HL-60 (cell line): ENCODE data around the gene MARCO.
"Not testable (repeated sequence)": the region's sequence is repeated elsewhere in the genome, so short reads cannot be mapped to it uniquely, and the experiment has no call there.

Experiments used
- DNase-seq, 2 experiments: peaks; one replicate each; pipeline ENCODE4 v3.0.0-alpha.2; 2010 to 2020; ENCODE audit warnings: low read depth in 1 of 2, low spot score in 1 of 2
- H3K27ac ChIP-seq: fragments of 250-450 bp; sonication (Bioruptor Pico); replicated peaks from 2 replicates; pipeline ENCODE4 v1.5.1; 2020; ENCODE audit warnings: mild to moderate bottlenecking, moderate library complexity
- H3K27me3 ChIP-seq: fragments of 250-450 bp; sonication (Bioruptor Pico); 2 replicates; pipeline ENCODE4 v1.5.1; 2021; ENCODE audit warnings: mild to moderate bottlenecking, moderate library complexity; ENCODE audit not compliant: insufficient read depth, poor library complexity, severe bottlenecking
- H3K4me3 ChIP-seq: replicated peaks from 2 replicates; pipeline ENCODE4 v1.5.1; 2011; ENCODE audit warnings: mild to moderate bottlenecking, control low read depth, low read length; ENCODE audit not compliant: insufficient read depth
- GABPA ChIP-seq: IDR thresholded peaks from 2 replicates; pipeline ENCODE4 v1.6.1; 2012; ENCODE audit warnings: low read depth
- POLR2AphosphoS5 ChIP-seq: IDR thresholded peaks from 2 replicates; pipeline ENCODE4 v1.6.1; 2012; ENCODE audit warnings: low read depth
- REST ChIP-seq: IDR thresholded peaks from 2 replicates; pipeline ENCODE4 v1.6.1; 2012; ENCODE audit warnings: low read depth; ENCODE audit not compliant: insufficient replicate concordance
- SPI1 ChIP-seq: IDR thresholded peaks from 2 replicates; pipeline ENCODE4 v1.6.1; 2012; ENCODE audit warnings: low read depth, mild to moderate bottlenecking, borderline replicate concordance
- TF ChIP-seq, protein P1 (sequence below): IDR thresholded peaks from one replicate; pipeline ENCODE4 v1.5.1; 2011; ENCODE audit warnings: low read length, control low read depth, inconsistent platforms; ENCODE audit not compliant: insufficient read depth

Gene MARCO

DNA sequence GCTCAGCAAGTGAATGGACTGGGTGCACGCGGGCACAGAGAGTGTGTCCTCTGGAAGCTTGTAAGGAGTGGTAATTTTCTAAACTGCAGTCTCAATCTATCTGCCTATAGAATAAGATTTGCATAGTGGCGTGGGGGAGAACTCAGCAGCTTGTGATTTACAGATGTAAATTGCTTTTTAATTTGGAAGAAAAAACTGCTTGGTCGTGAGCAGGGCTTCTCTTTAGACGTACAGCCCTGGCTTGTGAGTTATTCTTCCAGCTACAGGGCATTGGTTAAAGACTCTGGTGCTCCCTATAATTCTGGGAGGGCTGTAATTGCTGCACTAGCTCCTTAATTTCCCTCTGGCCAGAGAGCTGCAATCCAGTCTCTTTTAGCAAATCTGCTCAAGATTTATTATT, 84.9 kb downstream of the MARCO start:
- Histone ChIP-seq H3K27ac (no peak overlapping the region), H3K27me3 (peaks cover 2% of the 10 kb centered on the region), H3K4me3 (no peak overlapping the region)
- DNase-seq = no peak
- TF ChIP-seq POLR2AphosphoS5 (no peak), GABPA (no peak), REST (no peak), SPI1 (no peak)
- TF ChIP-seq, protein P1, sequence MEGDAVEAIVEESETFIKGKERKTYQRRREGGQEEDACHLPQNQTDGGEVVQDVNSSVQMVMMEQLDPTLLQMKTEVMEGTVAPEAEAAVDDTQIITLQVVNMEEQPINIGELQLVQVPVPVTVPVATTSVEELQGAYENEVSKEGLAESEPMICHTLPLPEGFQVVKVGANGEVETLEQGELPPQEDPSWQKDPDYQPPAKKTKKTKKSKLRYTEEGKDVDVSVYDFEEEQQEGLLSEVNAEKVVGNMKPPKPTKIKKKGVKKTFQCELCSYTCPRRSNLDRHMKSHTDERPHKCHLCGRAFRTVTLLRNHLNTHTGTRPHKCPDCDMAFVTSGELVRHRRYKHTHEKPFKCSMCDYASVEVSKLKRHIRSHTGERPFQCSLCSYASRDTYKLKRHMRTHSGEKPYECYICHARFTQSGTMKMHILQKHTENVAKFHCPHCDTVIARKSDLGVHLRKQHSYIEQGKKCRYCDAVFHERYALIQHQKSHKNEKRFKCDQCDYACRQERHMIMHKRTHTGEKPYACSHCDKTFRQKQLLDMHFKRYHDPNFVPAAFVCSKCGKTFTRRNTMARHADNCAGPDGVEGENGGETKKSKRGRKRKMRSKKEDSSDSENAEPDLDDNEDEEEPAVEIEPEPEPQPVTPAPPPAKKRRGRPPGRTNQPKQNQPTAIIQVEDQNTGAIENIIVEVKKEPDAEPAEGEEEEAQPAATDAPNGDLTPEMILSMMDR = no peak

DNA sequence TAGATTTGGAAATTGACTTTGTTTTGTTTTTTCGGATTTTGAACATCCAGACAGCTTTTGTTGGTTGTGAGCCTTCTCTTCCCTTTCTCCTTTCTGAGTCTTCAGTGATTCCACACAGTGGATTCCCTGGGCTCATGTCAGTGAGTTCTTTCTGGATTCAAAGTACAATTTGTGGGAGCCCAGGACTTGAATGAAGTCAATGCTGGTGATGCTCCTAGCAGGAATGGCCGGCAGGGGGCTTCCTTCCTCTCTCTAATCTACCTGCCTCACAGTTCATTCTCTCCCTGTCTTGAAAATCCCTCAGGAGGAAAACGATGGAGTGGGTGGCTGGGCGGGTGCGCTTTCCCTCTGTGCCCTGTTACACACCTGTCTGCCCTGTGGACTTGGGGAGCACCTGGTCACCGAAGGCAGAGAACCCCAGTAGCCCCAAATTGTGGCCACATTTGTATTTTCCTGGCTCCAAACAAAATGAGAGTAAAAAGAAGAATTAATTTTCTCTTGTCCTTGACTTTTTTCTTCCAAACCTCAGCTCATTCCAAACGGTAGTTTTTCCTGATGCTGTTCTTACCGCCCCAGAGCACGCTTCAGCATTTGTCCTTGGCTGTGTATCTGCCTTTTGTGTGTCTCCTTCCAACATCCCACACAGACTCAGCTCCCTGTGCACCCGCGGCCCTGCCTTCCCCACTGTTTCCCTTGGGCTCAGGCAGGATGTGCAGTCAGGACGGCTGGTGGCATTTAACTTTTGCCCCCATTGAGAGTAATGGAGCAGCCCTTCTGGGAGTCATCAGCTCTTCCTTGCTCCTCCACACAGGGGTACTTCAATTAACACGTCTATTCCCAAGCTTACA, 86.6 kb downstream of the MARCO start:
- Histone ChIP-seq H3K27me3 (peaks cover 2% of the 10 kb centered on the region), H3K4me3 (no peak overlapping the region), H3K27ac (no peak overlapping the region)
- TF ChIP-seq, protein P1 = peak; percentile 61
- TF ChIP-seq SPI1 = no peak
- peak in 1 of 2 experiments; percentile 18 for DNase-seq

DNA sequence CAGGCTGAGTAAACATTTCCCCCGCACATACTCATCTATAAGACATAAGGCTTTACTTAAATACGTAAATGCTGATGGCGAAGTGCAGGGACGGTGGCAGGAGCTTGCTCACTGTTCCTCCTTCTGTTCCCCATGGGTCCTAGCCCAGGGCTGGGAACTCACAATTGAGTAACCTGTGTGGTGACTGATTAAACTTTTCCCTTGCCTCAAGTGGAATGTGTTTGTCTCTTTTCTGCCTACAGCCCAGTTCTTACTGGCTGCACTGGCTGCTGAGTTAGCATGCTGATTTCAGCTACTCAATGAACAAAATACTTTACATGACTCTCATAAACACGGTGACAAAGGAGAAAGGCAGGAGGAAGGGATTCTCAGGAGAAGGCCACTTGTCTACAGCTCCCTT, 87.3 kb downstream of the MARCO start:
- Histone ChIP-seq H3K4me3 (no peak overlapping the region), H3K27me3 (peaks cover 2% of the 10 kb centered on the region), H3K27ac (no peak overlapping the region)
- DNase-seq = no peak
- TF ChIP-seq REST (no peak), GABPA (no peak), POLR2AphosphoS5 (no peak), SPI1 (no peak)
- TF ChIP-seq, protein P1 = no peak

DNA sequence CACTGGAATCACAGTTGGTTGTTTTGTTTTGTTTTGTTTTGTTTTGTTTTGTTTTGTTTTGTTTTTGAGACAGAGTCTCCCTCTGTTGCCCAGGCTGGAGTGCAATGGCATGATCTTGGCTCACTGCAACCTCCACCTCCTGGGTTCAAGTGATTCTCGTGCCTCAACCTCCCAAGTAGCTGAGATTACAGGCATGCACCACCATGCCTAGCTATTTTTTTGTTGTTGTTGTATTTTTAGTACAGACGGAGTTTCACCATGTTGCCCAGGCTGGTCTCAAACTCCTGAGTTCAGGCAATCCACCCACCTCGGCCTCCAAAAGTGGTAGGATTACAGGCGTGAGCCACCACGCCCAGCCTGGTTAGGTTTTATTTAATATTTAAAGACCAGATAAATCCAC, 95.9 kb downstream of the MARCO start:
- DNase-seq, H3K27me3 ChIP-seq, H3K4me3 ChIP-seq, H3K27ac ChIP-seq: not testable (repeated sequence)
